Kidney epithelial cell (primary cell): Measurements from ENCODE around the gene CASD1. TPM values are rescaled to one million over a fixed set of nuclear protein-coding genes. Genes with fewer than 3 reads are reported as not detected.

Experiments
- DNase-seq: peaks from one replicate; pipeline ENCODE4 v3.0.0-alpha.2; 2010; ENCODE audit warnings: low read depth
- H3K27me3 ChIP-seq: 2 replicates; pipeline ENCODE4 v1.6.0; 2011; ENCODE audit warnings: low read length; ENCODE audit not compliant: control insufficient read depth, insufficient read depth
- H3K36me3 ChIP-seq: 2 replicates; pipeline ENCODE4 v1.5.1; 2011; ENCODE audit warnings: low read length; ENCODE audit not compliant: control insufficient read depth, insufficient read depth
- H3K4me3 ChIP-seq: 2 replicates; pipeline ENCODE4 v1.5.1; 2011; ENCODE audit warnings: low read depth, mild to moderate bottlenecking, control low read depth, low read length
- CTCF ChIP-seq: IDR thresholded peaks from 2 replicates; pipeline ENCODE4 v1.5.1; 2011; ENCODE audit warnings: mild to moderate bottlenecking, moderate library complexity, low read length, control low read depth, inconsistent platforms; ENCODE audit not compliant: insufficient read depth, poor library complexity, severe bottlenecking
- total RNA-seq: library from RNA; depleted of rRNA; stranded (reverse); fragments of >200 nt; gene quantifications from 2 replicates; pipeline ENCODE4 v1.2.3, GENCODE V29; 2015

CASD1 gene
- total RNA-seq, 1 donor from 2014 or later, result 15.8 TPM

- TF ChIP-seq CTCF, result no peak
Measured at GRCh38 chr7:94514140-94514889, 4.7 kb downstream of the CASD1 start.

GRCh38 chr7:94514917-94515316, 5.3 kb downstream of the CASD1 start:
- H3K4me3 ChIP-seq, result no peak overlapping the region
- no peak for DNase-seq
- no peak for TF ChIP-seq CTCF
- no peaks in the 10 kb centered on the region for H3K27me3 ChIP-seq
- no peaks in the 10 kb centered on the region for H3K36me3 ChIP-seq

More at GRCh38 chr7:94514140-94514889, 4.7 kb downstream of the CASD1 start:
- no peaks in the 10 kb centered on the region for H3K36me3 ChIP-seq
- no peak overlapping the region for H3K4me3 ChIP-seq
- H3K27me3 ChIP-seq, result no peaks in the 10 kb centered on the region
- DNase-seq, result no peak

- no peak for DNase-seq
- Histone ChIP-seq H3K4me3 (no peak overlapping the region), H3K27me3 (no peaks in the 10 kb centered on the region), H3K36me3 (no peaks in the 10 kb centered on the region)
- TF ChIP-seq CTCF, result no peak
Measured at GRCh38 chr7:94525923-94526322, 16.3 kb downstream of the CASD1 start.

- no peak overlapping the region for H3K4me3 ChIP-seq
- no peaks in the 10 kb centered on the region for H3K27me3 ChIP-seq
- no peak for TF ChIP-seq CTCF
- no peak for DNase-seq
- H3K36me3 ChIP-seq, result no peaks in the 10 kb centered on the region
Measured at GRCh38 chr7:94529516-94529915, 19.9 kb downstream of the CASD1 start.

- no peak for TF ChIP-seq CTCF
- H3K36me3 ChIP-seq, result no peaks in the 10 kb centered on the region
- no peaks in the 10 kb centered on the region for H3K27me3 ChIP-seq
- no peak overlapping the region for H3K4me3 ChIP-seq
- no peak for DNase-seq
Measured at GRCh38 chr7:94530109-94530508, 20.5 kb downstream of the CASD1 start.

GRCh38 chr7:94532676-94533075, 23.1 kb downstream of the CASD1 start:
- TF ChIP-seq CTCF, result no peak
- DNase-seq, result no peak
- Histone ChIP-seq H3K4me3 (no peak overlapping the region), H3K36me3 (no peaks in the 10 kb centered on the region), H3K27me3 (no peaks in the 10 kb centered on the region)
